Coronary artery (tissue), 2 donors: ENCODE results near the gene CENPT.

ENCODE experiments used
- DNase-seq: peaks from one replicate; pipeline ENCODE4 v3.0.0-alpha.2; 2017; ENCODE audit warnings: low spot score
- H3K27ac ChIP-seq, 2 donors: fragments of 200-600 bp; sonication (generic); one replicate each; pipeline ENCODE4 v1.5.1; 2016 to 2019
- H3K4me3 ChIP-seq: fragments of 200-600 bp; sonication (generic); 2 replicates; pipeline ENCODE4 v1.5.1; 2016; ENCODE audit warnings: mild to moderate bottlenecking, moderate library complexity
- TF ChIP-seq, protein P1 (sequence below): fragments of 200-600 bp; sonication (generic); IDR thresholded peaks from one replicate; pipeline ENCODE4 v1.5.1; 2019; ENCODE audit warnings: antibody characterized with exemption

Gene CENPT

DNA sequence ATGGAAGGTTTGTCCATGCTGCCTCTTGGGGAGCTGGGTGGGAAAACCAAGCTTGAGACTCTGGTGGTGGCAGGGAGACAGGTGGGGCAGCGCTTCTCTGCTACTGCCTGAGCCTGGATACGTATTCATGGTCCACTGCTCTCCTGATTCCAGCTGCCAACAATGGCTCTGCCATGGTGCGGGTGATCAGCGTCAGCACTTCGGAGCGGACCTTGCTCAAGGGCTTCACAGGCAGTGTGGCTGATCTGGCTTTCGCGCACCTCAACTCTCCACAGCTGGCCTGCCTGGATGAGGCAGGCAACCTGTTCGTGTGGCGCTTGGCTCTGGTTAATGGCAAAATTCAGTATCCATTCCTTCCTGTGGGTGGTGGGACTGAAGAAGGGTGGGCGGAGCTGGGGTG, 29.6 kb upstream of the CENPT start:
- DNase-seq: no peak
- TF ChIP-seq, protein P1, sequence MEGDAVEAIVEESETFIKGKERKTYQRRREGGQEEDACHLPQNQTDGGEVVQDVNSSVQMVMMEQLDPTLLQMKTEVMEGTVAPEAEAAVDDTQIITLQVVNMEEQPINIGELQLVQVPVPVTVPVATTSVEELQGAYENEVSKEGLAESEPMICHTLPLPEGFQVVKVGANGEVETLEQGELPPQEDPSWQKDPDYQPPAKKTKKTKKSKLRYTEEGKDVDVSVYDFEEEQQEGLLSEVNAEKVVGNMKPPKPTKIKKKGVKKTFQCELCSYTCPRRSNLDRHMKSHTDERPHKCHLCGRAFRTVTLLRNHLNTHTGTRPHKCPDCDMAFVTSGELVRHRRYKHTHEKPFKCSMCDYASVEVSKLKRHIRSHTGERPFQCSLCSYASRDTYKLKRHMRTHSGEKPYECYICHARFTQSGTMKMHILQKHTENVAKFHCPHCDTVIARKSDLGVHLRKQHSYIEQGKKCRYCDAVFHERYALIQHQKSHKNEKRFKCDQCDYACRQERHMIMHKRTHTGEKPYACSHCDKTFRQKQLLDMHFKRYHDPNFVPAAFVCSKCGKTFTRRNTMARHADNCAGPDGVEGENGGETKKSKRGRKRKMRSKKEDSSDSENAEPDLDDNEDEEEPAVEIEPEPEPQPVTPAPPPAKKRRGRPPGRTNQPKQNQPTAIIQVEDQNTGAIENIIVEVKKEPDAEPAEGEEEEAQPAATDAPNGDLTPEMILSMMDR: no peak
- no peak overlapping the region for H3K4me3 ChIP-seq
- H3K27ac ChIP-seq: no peak overlapping the region

GRCh38 chr16:67874372-67874771, 26.9 kb upstream of the CENPT start:
- DNase-seq: no peak
- Histone ChIP-seq H3K27ac (no peak overlapping the region), H3K4me3 (peak overlapping the region; percentile 92)
- TF ChIP-seq, protein P1: no peak

GRCh38 chr16:67873435-67874370, 26.2 kb upstream of the CENPT start:
- TF ChIP-seq, protein P1: no peak
- peak overlapping the region; percentile 77 to 82 for H3K27ac ChIP-seq
- no peak for DNase-seq
- peak overlapping the region; percentile 92 for H3K4me3 ChIP-seq

GRCh38 chr16:67872631-67873434, 25.3 kb upstream of the CENPT start, which contains the start of gene EDC4:
Gene EDC4 (plus strand): TSS chr16:67873052. CDS start chr16:67873262, 210 bp downstream.
- TF ChIP-seq, protein P1: no peak
- Histone ChIP-seq H3K27ac (peak within 1 kb of the TSS; percentile 77 to 82), H3K4me3 (peak within 1 kb of the TSS; percentile 92)

DNA sequence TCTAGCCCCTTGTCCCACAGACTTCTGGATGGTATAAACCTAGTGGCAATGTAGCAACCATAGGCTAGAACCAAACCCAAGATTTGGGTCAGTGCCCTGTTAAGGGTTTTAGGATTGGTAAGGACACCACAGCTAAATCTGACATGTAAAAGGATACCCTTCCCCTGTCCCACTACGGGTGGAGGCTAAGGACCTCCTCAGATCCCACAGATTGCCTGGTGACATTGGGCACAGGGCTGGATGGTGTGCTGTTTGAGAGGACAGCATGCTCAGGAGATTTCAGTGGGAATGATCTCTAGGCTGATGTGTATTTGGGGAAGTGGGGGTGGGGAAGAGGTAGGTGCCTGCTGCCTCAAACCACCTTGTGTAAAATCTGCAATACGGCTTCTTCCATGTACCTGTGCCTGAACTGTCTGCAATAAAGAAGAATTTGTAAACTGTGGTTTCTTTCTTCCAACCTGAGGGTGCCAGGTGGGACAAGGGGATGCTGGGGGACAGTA, 24.7 kb upstream of the CENPT start:
- Histone ChIP-seq H3K27ac (peak overlapping the region; percentile 77 to 82), H3K4me3 (peak overlapping the region; percentile 92)
- DNase-seq: no peak
- TF ChIP-seq, protein P1: no peak

More at GRCh38 chr16:67872631-67873434, 25.3 kb upstream of the CENPT start, which contains the start of gene EDC4:
- peak; percentile 92 for DNase-seq

DNA sequence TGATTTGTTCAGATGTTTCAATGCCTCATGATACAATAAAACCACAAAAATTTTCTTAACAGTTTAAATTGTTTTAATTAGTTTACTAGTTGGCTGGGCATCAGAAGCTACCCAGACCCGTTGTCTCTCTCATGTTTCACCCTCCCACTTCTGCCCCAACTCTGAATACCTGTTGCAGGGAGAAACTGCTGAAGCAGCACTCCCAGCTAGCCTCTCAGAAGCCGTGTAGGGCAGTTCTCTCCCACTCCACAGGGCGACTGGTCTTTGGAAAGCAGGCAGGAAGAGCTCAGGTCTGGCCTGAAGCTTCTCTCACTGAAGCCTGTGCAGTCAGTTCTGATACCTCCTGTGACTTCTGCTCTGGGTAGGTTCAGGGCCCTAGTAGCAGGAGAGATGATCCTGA, 23.8 kb upstream of the CENPT start:
- H3K27ac ChIP-seq: no peak overlapping the region
- no peak overlapping the region for H3K4me3 ChIP-seq
- TF ChIP-seq, protein P1: no peak
- no peak for DNase-seq
